ENCODE results near the gene UBIAD1.

DNA sequence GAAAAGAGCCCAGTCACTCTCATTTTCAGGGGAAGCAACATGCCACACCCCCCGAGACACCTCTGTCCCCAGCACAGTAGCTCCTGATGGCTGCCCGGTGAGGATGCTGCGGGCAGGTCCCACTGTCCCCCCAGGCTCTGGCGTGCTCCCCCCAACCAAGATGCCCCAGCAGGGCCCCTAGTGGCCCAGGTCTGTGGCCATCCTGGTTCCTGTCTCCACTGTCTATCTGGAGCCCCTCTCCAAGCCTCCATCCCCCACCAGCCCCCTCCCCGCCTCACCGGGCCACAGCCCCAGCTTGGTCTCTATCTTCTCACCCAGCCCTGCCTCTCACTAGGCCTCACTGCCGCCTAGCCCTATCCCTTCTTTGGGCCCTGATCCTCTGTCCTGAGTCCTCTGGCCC, 61.8 kb downstream of the UBIAD1 start:
- TF ChIP-seq, protein P1, sequence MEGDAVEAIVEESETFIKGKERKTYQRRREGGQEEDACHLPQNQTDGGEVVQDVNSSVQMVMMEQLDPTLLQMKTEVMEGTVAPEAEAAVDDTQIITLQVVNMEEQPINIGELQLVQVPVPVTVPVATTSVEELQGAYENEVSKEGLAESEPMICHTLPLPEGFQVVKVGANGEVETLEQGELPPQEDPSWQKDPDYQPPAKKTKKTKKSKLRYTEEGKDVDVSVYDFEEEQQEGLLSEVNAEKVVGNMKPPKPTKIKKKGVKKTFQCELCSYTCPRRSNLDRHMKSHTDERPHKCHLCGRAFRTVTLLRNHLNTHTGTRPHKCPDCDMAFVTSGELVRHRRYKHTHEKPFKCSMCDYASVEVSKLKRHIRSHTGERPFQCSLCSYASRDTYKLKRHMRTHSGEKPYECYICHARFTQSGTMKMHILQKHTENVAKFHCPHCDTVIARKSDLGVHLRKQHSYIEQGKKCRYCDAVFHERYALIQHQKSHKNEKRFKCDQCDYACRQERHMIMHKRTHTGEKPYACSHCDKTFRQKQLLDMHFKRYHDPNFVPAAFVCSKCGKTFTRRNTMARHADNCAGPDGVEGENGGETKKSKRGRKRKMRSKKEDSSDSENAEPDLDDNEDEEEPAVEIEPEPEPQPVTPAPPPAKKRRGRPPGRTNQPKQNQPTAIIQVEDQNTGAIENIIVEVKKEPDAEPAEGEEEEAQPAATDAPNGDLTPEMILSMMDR (IDR thresholded peaks at IDR 0.05; ENCODE audit: extremely low read depth in 1 of 2, insufficient read depth in 1 of 2, low read depth in 1 of 2, low read length in 2 of 2), result no peak
- TF ChIP-seq POLR2A (IDR thresholded peaks at IDR 0.05; ENCODE audit: low read depth, low read length), result no peak
- TF ChIP-seq, protein P2, sequence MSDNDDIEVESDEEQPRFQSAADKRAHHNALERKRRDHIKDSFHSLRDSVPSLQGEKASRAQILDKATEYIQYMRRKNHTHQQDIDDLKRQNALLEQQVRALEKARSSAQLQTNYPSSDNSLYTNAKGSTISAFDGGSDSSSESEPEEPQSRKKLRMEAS (IDR thresholded peaks at IDR 0.05; ENCODE audit: insufficient read depth, insufficient read length), result no peak
- TF ChIP-seq EZH2 (IDR thresholded peaks at IDR 0.05; ENCODE audit: borderline replicate concordance, low read depth, low read length, severe bottlenecking), result no peak
